Endothelial cell of umbilical vein (primary cell): ENCODE data around the gene TET2. TPM values are rescaled to one million over a fixed set of nuclear protein-coding genes. Genes with fewer than 3 reads are reported as not detected.

Experiments used
- BruUV-seq: library from RNA; stranded (reverse); fragments of 400-500 nt; replicated peaks from 2 replicates; lab custom pipeline; 2021; lab: Mats Ljungman, UMichigan
- CTCF ChIA-PET: fragments of 300-600, 350-600 bp; sonication (Branson Sonifier 250); formaldehyde crosslinking; loops from one replicate; lab custom pipeline; 2021; ENCODE audit warnings: antibody characterized with exemption, inconsistent platforms; lab: Charles Lee
- POLR2A ChIA-PET: fragments of 300-600, 350-600 bp; sonication (Branson Sonifier 250); formaldehyde crosslinking; loops from one replicate; lab custom pipeline; 2021; ENCODE audit warnings: antibody characterized with exemption, inconsistent platforms; lab: Charles Lee
- DNase-seq: peaks from one replicate; pipeline ENCODE4 v3.0.0-alpha.2; 2011; ENCODE audit warnings: low read depth, low spot score
- FAIRE-seq: peaks from 2 replicates; lab custom pipeline; 2011; peaks lifted over from hg19 to GRCh38; lab: Jason Lieb, UNC
- H2AFZ ChIP-seq: 2 replicates; pipeline ENCODE4 v1.6.0; 2012; ENCODE audit warnings: low read depth, low read length, control low read depth, inconsistent platforms
- H3K27ac ChIP-seq: 2 replicates; pipeline ENCODE4 v1.5.1; 2011; ENCODE audit warnings: low read depth, mild to moderate bottlenecking, control low read depth, low read length, moderate library complexity; ENCODE audit not compliant: insufficient read depth
- H3K27me3 ChIP-seq, 2 experiments: 2 replicates each; pipeline versions ENCODE4 v1.6.0 to v1.6.1; 2011; ENCODE audit warnings: low read length in 2 of 2, mixed read lengths in 1 of 2; ENCODE audit not compliant: control insufficient read depth in 2 of 2, insufficient read depth in 2 of 2
- H3K36me3 ChIP-seq, 2 experiments: 2 replicates in 1 of 2; 3 replicates in 1 of 2; pipeline ENCODE4 v1.5.1; 2011; ENCODE audit warnings: low read length in 2 of 2, mild to moderate bottlenecking in 1 of 2, moderate library complexity in 1 of 2; ENCODE audit not compliant: control insufficient read depth in 2 of 2, insufficient read depth in 2 of 2; ENCODE audit errors: extremely low read depth in 1 of 2
- H3K4me1 ChIP-seq: 3 replicates; pipeline ENCODE4 v1.5.1; 2011; ENCODE audit warnings: mild to moderate bottlenecking, low read length; ENCODE audit not compliant: control insufficient read depth, insufficient read depth; ENCODE audit errors: extremely low read depth
- H3K4me2 ChIP-seq: 2 replicates; pipeline ENCODE4 v1.6.1; 2011; ENCODE audit warnings: low read length, control low read depth, mixed read lengths; ENCODE audit not compliant: insufficient read depth
- H3K4me3 ChIP-seq, 3 experiments: fragments of 200-600 bp in 1 of 3; sonication (generic), shearing (Covaris generic) in 1 of 3; replicated peaks in 1 of 3; 2 replicates each; pipeline ENCODE4 v1.5.1; 2011 to 2016; ENCODE audit warnings: control low read depth in 3 of 3, low read length in 3 of 3, mild to moderate bottlenecking in 2 of 3, inconsistent platforms in 1 of 3, low read depth in 1 of 3, moderate library complexity in 1 of 3; ENCODE audit not compliant: insufficient read depth in 1 of 3
- H3K79me2 ChIP-seq: 2 replicates; pipeline ENCODE4 v1.6.0; 2012; ENCODE audit warnings: low read length, inconsistent platforms; ENCODE audit not compliant: control insufficient read depth, insufficient read depth
- H3K9ac ChIP-seq: replicated peaks from 2 replicates; pipeline ENCODE3; 2011; ENCODE audit warnings: low read length, control low read depth; ENCODE audit not compliant: insufficient read depth; ENCODE audit errors: extremely low read depth
- H3K9me1 ChIP-seq: replicated peaks from 3 replicates; pipeline ENCODE4 v1.6.0; 2011; ENCODE audit warnings: mild to moderate bottlenecking, low read length; ENCODE audit not compliant: control insufficient read depth, insufficient read depth; ENCODE audit errors: extremely low read depth
- H3K9me3 ChIP-seq: replicated peaks from 2 replicates; pipeline ENCODE4 v1.5.1; 2012; ENCODE audit warnings: low read length, inconsistent platforms; ENCODE audit not compliant: control insufficient read depth, insufficient read depth
- H4K20me1 ChIP-seq: replicated peaks from 2 replicates; pipeline ENCODE3; 2011; ENCODE audit warnings: mild to moderate bottlenecking, low read length; ENCODE audit not compliant: control insufficient read depth, insufficient read depth; ENCODE audit errors: extremely low read depth
- EZH2 ChIP-seq: IDR thresholded peaks from 2 replicates; pipeline ENCODE4 v1.6.1; 2012; ENCODE audit warnings: borderline replicate concordance, low read depth, mild to moderate bottlenecking, moderate library complexity, low read length, inconsistent platforms; ENCODE audit not compliant: severe bottlenecking
- FOS ChIP-seq: IDR thresholded peaks from 2 replicates; pipeline ENCODE4 v1.6.1; 2011; ENCODE audit warnings: mild to moderate bottlenecking, low read length, moderate library complexity, borderline replicate concordance; ENCODE audit not compliant: insufficient read depth
- GATA2 ChIP-seq: IDR thresholded peaks from 2 replicates; pipeline ENCODE4 v1.7.0; 2011; ENCODE audit warnings: low read depth, mild to moderate bottlenecking, moderate library complexity, mixed read lengths, low read length; ENCODE audit not compliant: insufficient read length, insufficient read depth
- JUN ChIP-seq: IDR thresholded peaks from 2 replicates; pipeline ENCODE4 v1.6.1; 2011; ENCODE audit warnings: borderline replicate concordance, low read depth; ENCODE audit not compliant: insufficient read length, insufficient read depth
- MYC ChIP-seq: IDR thresholded peaks from one replicate; pipeline ENCODE4 v1.6.1; 2011; ENCODE audit warnings: mild to moderate bottlenecking, low read depth, low read length
- POLR2A ChIP-seq: IDR thresholded peaks from 2 replicates; pipeline ENCODE4 v1.6.1; 2012; ENCODE audit warnings: low read depth, mild to moderate bottlenecking, control low read depth, low read length
- POLR2AphosphoS5 ChIP-seq: IDR thresholded peaks from 2 replicates; pipeline ENCODE4 v1.6.1; 2012; ENCODE audit warnings: low read depth, mild to moderate bottlenecking, control low read depth, low read length, moderate library complexity; ENCODE audit not compliant: insufficient read depth
- dilution Hi-C: fragments of 300-500 bp; cut with MboI; formaldehyde crosslinking; loops from one replicate; pipeline ENCODE4 v1.15.0; 2019; ENCODE audit warnings: low sequenced_read_pairs; ENCODE audit not compliant: extremely low pct_ligation_motif_present
- intact Hi-C: fragments of 100-400 bp; cut with micrococcal nuclease; formaldehyde crosslinking; loops from one replicate; pipeline ENCODE4 v1.10.0; 2022
- polyA plus RNA-seq, 4 experiments: library from polyadenylated mRNA; depleted of rRNA in 3 of 4; stranded (reverse) in 3 of 4; unstranded in 1 of 4; fragments of >200 nt; gene quantifications; 2 replicates each; pipeline versions ENCODE4 v1.2.1 to v1.2.3, GENCODE V29; 2011 to 2012; ENCODE audit warnings: missing spikeins in 1 of 4
- total RNA-seq: library from RNA; stranded (reverse); gene quantifications from 2 replicates; pipeline ENCODE4 v1.2.3, GENCODE V29; 2021
- TF ChIP-seq, protein P1 (sequence below): IDR thresholded peaks from 2 replicates; pipeline ENCODE4 v1.6.1; 2011; ENCODE audit not compliant: insufficient read depth, insufficient read length
- TF ChIP-seq, protein P2 (sequence below), 2 donors: IDR thresholded peaks; 1 replicate in 1 of 2; 2 replicates in 1 of 2; pipeline ENCODE4 v1.5.1; 2011; ENCODE audit warnings: low read length in 2 of 2, mild to moderate bottlenecking in 2 of 2, moderate library complexity in 2 of 2, control low read depth in 1 of 2, inconsistent platforms in 1 of 2, low read depth in 1 of 2; ENCODE audit not compliant: insufficient read depth in 1 of 2; ENCODE audit errors: extremely low read depth in 1 of 2

The TET2 gene
- total and polyA plus RNA-seq, 2 donors (not counting 3 experiments of a cell fraction or from before 2014, with no cell fraction given) = 4.8 to 17.5 TPM

DNA sequence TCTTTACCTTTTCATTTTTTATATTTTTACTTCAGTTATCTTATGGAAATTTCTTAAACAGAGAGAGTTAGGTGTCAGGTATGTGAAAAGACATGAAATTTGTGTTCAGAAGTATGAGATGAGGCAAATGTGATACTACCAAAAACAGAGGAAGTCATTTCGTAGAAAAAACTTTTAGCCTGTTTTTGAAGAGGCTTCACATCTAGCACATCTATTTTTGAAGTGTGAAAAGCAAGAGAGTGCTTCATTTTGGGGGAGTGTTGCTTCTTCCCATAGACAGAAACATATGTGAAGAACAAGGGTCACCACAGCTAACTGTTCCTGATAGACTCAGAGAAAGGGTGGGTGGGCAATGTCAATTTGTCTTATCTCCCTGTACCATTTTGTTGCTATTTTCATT is 125.3 kb downstream of the TET2 start:
- Histone ChIP-seq H3K36me3 (peaks cover 13 to 18% of the 10 kb centered on the region in 2 experiments), H3K4me3 (no peak overlapping the region), H2AFZ (no peak overlapping the region), H3K9me3 (no peaks in the 10 kb centered on the region), H3K9ac (no peak overlapping the region), H4K20me1 (no peaks in the 10 kb centered on the region), H3K27ac (no peak overlapping the region), H3K4me1 (no peaks in the 10 kb centered on the region), H3K27me3 (no peaks in the 10 kb centered on the region), H3K4me2 (no peak overlapping the region), H3K79me2 (no peaks in the 10 kb centered on the region), H3K9me1 (no peaks in the 10 kb centered on the region)
- FAIRE-seq (no peak), DNase-seq (no peak)
- no TSS peak for BruUV-seq
- TF ChIP-seq GATA2 (no peak), EZH2 (no peak), FOS (no peak), MYC (no peak), POLR2AphosphoS5 (no peak), JUN (no peak), POLR2A (no peak)
- TF ChIP-seq, protein P1, sequence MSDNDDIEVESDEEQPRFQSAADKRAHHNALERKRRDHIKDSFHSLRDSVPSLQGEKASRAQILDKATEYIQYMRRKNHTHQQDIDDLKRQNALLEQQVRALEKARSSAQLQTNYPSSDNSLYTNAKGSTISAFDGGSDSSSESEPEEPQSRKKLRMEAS = no peak
- TF ChIP-seq, protein P2, sequence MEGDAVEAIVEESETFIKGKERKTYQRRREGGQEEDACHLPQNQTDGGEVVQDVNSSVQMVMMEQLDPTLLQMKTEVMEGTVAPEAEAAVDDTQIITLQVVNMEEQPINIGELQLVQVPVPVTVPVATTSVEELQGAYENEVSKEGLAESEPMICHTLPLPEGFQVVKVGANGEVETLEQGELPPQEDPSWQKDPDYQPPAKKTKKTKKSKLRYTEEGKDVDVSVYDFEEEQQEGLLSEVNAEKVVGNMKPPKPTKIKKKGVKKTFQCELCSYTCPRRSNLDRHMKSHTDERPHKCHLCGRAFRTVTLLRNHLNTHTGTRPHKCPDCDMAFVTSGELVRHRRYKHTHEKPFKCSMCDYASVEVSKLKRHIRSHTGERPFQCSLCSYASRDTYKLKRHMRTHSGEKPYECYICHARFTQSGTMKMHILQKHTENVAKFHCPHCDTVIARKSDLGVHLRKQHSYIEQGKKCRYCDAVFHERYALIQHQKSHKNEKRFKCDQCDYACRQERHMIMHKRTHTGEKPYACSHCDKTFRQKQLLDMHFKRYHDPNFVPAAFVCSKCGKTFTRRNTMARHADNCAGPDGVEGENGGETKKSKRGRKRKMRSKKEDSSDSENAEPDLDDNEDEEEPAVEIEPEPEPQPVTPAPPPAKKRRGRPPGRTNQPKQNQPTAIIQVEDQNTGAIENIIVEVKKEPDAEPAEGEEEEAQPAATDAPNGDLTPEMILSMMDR (IDR thresholded peaks at IDR 0.05; ENCODE audit: extremely low read depth in 1 of 2, insufficient read depth in 1 of 2, low read depth in 1 of 2, low read length in 2 of 2) = no peak
- POLR2A ChIA-PET = no interaction called here
- dilution Hi-C loops (no loop called here), intact Hi-C loops (no loop called here)
- CTCF ChIA-PET = no interaction called here
